ENCODE results near the gene FHL2.
A peak's percentile ranks its signal among the peaks of the same experiment; 100 is the strongest.
"Not testable (repeated sequence)": the region's sequence is repeated elsewhere in the genome, so short reads cannot be mapped to it uniquely, and the experiment has no call there.

The FHL2 gene

GRCh38 chr2:105398336-105399206, at the start of gene FHL2:
FHL2 (minus strand) TSS chr2:105399051; CDS start chr2:105386516, 12,535 bp downstream.
- peak in 4 of 14 donors; percentile 5 to 35 (median 10) for DNase-seq

GRCh38 chr2:105447476-105447875, 48.6 kb upstream of the FHL2 start:
- no peak for DNase-seq

GRCh38 chr2:105446501-105446900, 47.6 kb upstream of the FHL2 start:
- DNase-seq, result no peak

- DNase-seq, result no peak
Measured at GRCh38 chr2:105445976-105446375, 47.1 kb upstream of the FHL2 start.

GRCh38 chr2:105445498-105445897, 46.6 kb upstream of the FHL2 start:
- DNase-seq, result no peak

- no peak for DNase-seq
Measured at GRCh38 chr2:105443617-105444598, 45.1 kb upstream of the FHL2 start.

- DNase-seq, result no peak
Measured at GRCh38 chr2:105442721-105443120, 43.9 kb upstream of the FHL2 start.

GRCh38 chr2:105442056-105442455, 43.2 kb upstream of the FHL2 start:
- DNase-seq, result no peak

- no peak for DNase-seq
Measured at GRCh38 chr2:105439141-105439540, 40.3 kb upstream of the FHL2 start.

GRCh38 chr2:105438104-105438929, 39.5 kb upstream of the FHL2 start:
- DNase-seq, result no peak

- no peak for DNase-seq
Measured at GRCh38 chr2:105437708-105438103, 38.9 kb upstream of the FHL2 start.

GRCh38 chr2:105432749-105433148, 33.9 kb upstream of the FHL2 start:
- DNase-seq, result no peak

- no peak for DNase-seq
Measured at GRCh38 chr2:105432044-105432399, 33.2 kb upstream of the FHL2 start.

- DNase-seq, result peak in 3 of 14 donors; percentile 3 to 26 (median 5)
Measured at GRCh38 chr2:105431367-105432043, 32.7 kb upstream of the FHL2 start.

GRCh38 chr2:105428387-105429018, 29.7 kb upstream of the FHL2 start:
- DNase-seq, result no peak

- no peak for DNase-seq
Measured at GRCh38 chr2:105427485-105427884, 28.6 kb upstream of the FHL2 start.

GRCh38 chr2:105426626-105427292, 27.9 kb upstream of the FHL2 start:
- no peak for DNase-seq

- DNase-seq, result no peak
Measured at GRCh38 chr2:105425936-105426625, 27.2 kb upstream of the FHL2 start.

- not testable (repeated sequence) for DNase-seq
Measured at GRCh38 chr2:105424836-105425235, 26.0 kb upstream of the FHL2 start.

- DNase-seq, result no peak
Measured at GRCh38 chr2:105422801-105423200, 23.9 kb upstream of the FHL2 start.
